DMS114 treated with DMSO at 0.1 percent for 48 hours (cell line): ENCODE data around the gene USF2.
A peak's percentile ranks its signal among the peaks of the same experiment; 100 is the strongest.

ENCODE experiments used
- DNase-seq: peaks from one replicate; lab custom pipeline; 2025; ENCODE audit not compliant: unreplicated experiment; lab: John Stamatoyannopoulos, UW

The USF2 gene

GRCh38 chr19:35241417-35241816, 27.3 kb upstream of the USF2 start:
- no peak for DNase-seq

DNA sequence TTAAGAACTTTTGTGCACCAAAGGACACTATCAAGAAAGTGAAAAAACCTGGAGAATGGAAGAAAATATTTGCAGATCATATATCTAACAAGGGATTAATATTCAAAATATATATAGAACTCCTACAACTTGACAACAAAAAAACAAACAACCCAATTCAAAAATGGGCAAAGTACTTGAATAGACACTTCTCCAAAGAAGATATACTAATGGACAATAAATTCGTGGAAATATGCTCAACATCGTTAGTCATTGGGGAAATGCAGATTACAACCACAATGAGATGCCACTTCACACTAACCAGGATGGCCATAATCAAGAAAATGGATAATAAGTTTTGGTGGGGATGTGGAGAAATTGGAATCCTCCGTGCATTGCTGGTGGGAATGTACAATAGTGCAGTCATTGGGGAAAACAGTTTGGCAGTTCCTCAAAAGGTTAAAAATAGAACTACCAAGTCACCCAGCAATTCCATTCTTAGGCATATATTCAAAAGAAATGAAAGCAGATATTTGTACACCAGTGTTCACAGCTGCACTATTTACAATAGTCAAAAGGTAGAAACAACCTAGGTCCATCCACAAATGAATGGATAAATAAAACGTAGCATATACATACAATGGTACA, 22.2 kb upstream of the USF2 start:
- no peak for DNase-seq

DNA sequence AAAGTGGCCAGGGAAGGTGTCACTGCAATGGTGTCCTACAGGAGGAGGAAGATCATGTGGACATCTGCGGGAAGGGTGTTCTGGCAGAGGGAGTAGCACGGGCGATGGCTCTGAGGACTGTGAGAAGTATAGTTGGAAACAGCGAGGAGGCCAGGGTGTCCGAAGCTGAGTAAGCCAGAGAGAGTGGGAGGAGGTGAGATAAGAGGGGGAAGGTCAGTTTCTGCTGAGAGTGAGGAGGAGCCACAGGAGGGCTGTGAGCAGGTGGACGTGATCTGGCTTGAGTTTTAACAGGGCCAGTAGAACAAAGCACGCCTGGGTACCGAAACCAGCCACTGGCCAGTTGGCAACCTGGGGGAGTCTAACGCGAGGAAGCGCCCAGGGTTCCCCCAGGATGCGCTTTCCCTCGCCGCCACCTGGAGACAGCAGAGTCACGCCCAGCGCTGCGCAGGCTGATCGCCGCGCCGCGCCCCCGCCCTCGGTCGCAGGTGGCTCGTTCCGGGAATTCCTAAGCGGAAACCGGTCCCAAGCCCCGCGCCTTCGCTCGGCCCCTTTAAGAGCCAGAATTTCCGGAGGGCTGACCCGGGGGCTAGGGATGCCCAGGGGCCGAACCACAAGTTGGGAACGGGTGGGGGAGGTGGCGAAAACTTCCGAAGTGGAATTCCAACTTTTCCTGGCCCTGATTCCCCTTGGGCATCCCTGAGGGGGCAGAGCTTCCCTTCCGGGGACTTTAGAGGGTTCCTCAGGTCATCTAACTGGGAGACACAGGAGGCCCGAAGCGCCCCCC, 21.0 kb upstream of the USF2 start:
- DNase-seq, result peak; percentile 38

DNA sequence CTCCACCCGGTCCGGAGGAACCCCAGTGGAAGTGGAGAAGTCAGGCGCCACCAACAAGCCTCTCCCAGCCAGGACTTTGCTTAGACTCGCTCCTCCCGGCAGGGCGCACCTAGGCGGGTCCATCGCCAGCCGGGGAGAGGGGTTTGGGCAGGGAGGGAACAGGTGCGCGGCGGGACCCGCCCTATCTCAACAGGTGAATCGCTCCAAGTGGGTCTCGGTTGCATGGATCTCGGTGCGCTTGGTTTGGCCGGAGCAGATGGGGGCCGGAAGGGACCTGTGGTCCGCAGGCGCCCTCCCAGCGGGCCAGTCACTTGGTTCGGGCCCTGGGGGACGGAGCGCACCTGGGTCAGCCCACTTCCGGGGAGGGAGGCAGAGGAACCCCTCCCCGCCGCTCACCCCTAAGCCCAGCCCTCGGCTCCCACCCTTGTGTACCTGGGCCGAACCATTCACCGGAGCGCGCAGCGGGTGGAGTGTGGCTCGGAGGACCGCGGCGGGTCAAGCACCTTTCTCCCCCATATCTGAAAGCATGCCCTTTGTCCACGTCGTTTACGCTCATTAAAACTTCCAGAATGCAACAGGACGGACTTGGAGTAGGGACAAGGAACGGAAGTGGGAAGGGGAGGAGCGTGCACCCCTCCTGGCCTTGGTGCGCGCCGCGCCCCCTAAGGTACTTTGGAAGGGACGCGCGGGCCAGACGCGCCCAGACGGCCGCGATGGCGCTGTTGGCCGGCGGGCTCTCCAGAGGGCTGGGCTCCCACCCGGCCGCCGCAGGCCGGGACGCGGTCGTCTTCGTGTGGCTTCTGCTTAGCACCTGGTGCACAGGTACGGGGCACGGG, 20.2 kb upstream of the USF2 start, which contains the start of gene LSR:
LSR (plus strand) TSS at position 693 of the 836 bp plus-strand sequence; CDS start at position 714, 21 bp downstream.
- peak; percentile 55 for DNase-seq

DNA sequence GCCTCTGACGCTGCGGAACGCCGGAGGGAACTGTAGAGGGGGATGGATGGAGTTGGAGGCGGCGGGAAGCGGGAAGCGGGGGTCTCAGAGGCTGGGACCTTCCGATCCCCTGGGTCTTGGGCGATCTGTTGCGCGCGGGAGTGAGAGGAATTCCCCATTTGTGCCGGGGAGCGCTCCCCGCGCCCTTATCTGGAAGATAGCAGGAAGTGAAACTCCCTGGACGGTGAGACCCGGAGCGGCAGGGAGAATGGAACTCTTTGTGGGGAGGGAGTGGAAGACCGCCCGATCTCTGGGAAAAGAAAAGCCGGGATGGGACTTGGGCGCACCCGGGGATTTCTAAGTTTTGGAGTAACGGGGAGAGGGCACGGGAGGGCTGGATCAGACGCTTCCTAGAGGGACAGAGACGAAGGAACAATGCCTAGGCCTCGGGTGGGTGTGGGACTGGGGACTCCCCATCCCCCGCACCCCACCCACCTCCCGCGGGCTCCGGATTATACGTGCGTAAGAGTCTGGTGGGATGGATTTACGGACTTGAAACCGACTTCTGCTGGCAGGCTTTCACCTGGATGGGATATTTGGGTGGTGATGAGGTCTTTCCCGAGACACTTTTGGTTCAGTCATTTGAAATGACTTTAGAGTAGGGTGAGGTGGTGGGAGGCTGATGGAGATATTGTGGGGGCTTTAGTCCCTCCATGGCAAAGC, 19.5 kb upstream of the USF2 start:
- no peak for DNase-seq

DNA sequence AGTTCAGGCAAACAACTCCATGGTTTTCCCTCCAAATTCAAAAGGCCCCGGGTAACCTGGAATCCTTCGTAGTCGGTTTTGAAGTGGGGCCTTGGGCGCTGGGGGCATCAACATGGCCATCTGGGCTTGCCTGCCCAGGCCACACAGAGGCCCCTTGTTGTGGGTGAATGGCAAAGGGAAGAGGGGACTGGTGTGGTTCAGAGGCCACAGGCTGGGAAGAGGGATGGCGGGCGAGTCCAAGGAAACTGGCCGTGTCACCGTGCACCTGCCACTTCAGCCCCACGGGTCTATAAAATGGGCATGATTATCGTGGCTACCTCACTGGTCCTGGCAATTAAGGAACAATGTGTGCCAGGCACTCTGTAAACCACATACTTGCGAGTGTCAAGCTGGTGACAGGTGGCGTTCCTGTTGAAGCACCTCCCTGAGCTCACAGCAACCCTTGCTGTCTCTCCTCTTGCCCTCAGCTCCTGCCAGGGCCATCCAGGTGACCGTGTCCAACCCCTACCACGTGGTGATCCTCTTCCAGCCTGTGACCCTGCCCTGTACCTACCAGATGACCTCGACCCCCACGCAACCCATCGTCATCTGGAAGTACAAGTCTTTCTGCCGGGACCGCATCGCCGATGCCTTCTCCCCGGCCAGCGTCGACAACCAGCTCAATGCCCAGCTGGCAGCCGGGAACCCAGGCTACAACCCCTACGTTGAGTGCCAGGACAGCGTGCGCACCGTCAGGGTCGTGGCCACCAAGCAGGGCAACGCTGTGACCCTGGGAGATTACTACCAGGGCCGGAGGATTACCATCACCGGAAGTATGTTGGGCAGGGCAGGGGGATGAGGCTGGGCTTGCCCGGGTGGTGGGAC, 18.7 kb upstream of the USF2 start:
- DNase-seq, result no peak

DNA sequence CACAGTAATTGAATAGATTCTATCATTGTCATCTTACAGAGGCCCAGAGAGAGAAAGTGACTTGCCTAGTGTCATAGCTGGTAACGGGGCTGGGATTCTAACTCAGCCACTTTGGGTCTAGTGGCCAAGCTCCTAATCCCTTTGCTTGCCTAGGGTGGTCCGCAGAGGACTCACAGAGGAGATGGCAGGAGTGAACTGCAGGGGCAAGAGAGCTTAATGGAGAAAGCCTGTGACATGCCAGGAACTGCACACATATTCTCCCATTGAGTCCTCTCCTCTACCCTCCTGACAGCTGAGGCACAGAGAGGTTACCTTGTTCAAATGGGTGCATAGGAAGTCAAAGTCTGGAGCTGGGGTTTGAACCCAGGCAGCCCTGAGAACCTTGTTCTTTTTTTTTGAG, 17.3 kb upstream of the USF2 start:
- DNase-seq, result no peak

DNA sequence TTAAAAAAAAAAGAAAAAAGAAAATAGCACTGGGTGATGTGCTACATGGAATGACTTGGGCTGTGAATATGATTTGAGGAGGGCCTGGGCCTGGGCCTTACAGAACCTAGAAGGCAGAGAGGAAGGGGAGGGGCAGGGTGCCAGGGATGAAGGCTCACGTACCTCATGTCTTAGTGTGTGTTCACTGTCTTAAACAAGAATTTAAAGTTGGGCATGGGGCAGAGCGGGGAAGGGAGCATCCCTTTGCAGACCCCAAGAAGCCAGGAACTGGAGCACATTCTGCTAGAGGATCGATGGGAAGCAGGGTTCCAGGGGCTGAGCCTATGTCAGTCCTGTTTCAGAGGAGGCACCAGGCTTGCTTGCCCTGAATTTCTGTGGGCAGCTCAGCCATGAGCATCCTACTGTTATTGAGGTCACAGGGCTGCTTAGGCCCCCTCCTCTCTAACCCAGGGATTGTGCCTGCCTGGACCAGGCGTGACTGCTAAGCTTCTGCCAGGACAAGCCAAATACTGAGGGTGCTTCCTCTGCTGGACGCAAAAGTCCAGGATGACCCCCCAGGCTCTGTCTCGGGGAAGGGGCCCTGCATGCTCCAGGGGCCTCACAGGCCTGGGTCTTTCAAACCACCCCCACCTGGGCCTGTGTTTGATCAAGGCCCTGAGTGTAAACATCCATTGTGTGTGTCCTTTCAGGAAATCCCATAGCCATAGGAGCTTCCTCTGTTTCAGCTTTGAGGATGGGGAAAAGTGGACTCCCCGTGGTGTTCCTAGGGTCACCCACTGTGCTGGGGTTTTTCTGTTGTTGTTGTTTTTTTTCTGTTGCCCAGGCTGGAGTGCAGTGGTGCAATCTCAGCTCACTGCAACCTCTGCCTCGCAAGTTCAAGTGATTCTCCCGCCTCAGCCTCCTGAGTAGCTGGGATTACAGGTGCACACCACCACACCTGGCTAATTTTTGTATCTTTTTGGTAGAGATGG, 15.2 kb upstream of the USF2 start:
- no peak for DNase-seq

DNA sequence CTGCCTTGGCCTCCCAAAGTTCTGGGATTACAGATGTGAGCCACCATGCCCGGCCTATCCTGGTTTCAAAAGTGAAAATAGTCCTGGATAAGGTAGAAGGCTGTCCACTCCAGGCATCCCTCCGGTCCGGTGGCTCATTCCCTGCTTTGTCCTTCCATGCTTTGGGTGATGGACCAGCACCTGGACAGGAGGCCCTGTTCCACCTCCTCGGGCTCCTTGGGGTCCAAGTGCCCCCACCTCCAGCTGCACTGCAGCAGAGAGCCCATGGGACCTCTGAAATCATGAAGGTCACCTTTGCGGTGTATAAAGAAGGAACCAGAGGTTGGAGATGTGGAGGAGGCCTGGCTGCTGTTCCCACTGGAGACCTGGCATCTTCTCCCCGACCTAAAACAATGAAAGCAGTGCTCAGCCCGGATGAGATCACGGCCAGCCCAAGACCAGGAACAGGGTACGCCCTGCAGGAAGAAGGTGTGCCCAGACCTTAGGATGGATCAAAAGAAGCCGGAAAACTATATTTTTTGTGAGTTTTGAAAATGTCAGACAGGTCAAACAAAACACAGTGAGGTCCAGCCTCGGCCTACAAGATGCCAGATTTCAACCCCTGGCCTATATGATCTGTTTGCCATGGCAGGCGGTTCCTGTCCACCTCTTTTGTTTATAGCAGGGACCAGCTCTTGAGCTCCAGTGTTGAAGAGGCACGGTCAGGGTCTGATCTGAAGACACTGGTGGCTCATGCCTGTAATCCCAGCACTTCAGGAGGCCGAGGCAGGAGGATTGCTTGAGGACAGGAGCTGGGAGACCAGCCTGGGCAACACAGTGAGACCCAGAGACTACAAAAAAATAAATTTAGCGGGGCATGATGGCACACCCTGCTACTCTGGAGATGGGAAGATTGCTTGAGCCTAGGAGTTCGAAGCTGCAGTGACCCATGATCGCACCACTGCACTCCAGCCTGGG, 14.1 kb upstream of the USF2 start:
- DNase-seq, result no peak

DNA sequence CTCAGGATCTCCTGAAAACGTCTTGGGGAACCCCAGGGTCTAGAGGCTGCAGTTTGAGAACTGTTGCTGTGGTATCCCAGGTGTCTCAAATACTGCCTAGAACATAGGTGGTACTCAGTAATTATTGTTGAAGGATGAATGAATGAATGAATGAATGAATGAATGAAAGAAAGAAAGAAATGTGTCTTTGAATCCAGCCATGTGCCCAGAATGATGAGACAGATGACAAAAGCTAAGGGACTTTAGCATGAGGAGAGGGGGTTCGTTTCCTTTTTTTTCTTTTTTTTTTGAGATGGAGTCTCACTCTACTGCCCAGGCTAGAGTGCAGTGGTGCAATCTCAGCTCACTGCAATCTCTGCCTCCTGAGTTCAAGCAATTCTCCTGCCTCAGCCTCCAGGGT, 12.2 kb upstream of the USF2 start:
- no peak for DNase-seq

- DNase-seq, result no peak
These were observed 11.7 kb upstream of the USF2 start for GRCh38 chr19:35257113-35257461.

- DNase-seq, result no peak
These were observed 8.0 kb upstream of the USF2 start for GRCh38 chr19:35260694-35261304.

DNA sequence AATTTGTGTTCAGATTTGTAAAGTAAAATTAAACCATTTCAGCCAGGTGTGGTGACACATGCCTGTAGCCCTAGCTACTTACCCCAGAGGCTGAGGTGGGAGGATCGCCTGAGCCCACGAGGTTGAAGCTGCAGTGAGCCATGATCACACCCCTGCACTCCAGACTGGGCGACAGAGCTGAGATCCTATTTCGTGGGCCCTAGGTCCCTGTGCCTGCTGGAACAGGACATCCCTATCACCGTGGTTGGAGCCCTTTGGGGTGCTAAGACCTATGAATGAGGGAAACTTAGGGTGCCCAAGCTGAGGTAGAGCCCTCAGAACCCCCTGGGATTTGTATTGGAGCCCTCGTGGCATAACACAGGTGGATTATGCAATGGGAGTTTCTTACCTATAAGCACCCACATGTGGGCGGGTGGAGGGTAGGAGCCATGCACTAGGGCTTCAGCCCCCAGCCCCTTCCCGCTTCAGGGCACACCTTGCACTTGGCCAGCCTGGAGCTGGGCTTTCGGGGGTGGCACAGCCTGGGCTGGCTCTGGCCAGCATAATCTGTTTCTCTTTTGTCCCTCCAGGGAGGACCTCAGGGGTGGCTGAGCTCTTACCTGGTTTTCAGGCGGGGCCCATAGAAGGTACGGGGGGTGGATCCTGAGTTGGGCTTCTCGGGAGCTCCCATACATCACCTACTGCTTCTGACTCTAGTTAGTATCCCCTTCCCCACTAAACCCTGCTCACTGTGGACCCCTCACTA, 7.2 kb upstream of the USF2 start:
- no peak for DNase-seq

GRCh38 chr19:35262101-35262761, 6.5 kb upstream of the USF2 start:
- no peak for DNase-seq

- no peak for DNase-seq
These were observed 4.3 kb upstream of the USF2 start for GRCh38 chr19:35264268-35265125.
